ENCODE measurements around the gene NPNT.

Gene NPNT

DNA sequence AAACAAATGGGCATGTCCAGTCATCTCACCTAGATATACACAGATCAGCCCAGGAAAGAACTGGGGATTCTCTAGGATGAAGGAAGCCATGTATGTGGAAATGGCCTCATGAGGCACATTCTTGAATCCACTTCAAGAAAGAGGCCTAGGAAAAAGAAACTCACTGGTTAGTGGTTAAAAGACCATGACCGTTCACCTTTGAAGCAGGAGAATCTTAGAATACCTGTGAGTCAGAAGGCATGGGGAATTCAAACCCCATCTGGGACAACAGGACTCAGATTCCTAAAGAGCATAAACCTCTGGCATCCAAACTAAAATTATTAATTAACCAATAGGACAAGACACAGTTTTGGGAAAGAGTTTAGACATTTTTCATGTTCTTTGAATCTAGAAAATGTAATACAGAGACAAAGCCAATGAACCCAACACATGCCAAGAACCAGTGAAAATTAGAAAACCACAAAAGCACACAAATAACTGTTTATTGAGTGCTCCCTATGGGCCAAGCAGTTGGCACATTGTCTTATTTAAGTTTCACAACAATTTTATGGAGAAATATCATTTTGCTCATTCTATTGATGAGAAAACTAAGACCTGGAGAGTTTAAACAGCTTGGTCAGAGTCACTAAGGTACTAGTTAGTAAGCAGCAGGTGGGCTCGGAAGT lies 97.5 kb downstream of the NPNT start:
- Histone ChIP-seq H4K8ac (ENCODE audit: low read depth, low read length) (no peak overlapping the region), H3K4me2 (ENCODE audit: low read length) (no peak overlapping the region), H3K9ac (ENCODE audit: low read length) (no peak overlapping the region), H3K79me2 (ENCODE audit: control insufficient read depth, insufficient read depth, low read length, poor library complexity) (no peaks in the 10 kb centered on the region), H3K14ac (ENCODE audit: low read length) (no peak overlapping the region), H2BK12ac (ENCODE audit: low read length) (no peak overlapping the region), H3K27ac (ENCODE audit: low read depth, low read length) (no peak overlapping the region), H2AK5ac (ENCODE audit: low read length) (no peak overlapping the region), H3K4ac (ENCODE audit: low read depth, low read length) (no peak overlapping the region), H3K23ac (ENCODE audit: low read length) (no peak overlapping the region), H2BK120ac (ENCODE audit: insufficient read depth, low read length, poor library complexity) (no peak overlapping the region), H3K4me1 (ENCODE audit: control insufficient read depth in 1 of 2, insufficient read depth in 2 of 2, low read length in 2 of 2) (no peaks in the 10 kb centered on the region), H4K12ac (ENCODE audit: low read depth, low read length) (no peak overlapping the region), H3K36me3 (ENCODE audit: control insufficient read depth in 1 of 2, insufficient read depth in 2 of 2, low read length in 2 of 2) (no peaks in the 10 kb centered on the region), H3K18ac (ENCODE audit: low read length) (no peak overlapping the region), H3K79me1 (ENCODE audit: low read length) (no peaks in the 10 kb centered on the region), H2AFZ (ENCODE audit: insufficient read depth, low read length, poor library complexity) (no peak overlapping the region), H3K9me3 (ENCODE audit: insufficient read depth, low read depth, low read length) (no peaks in the 10 kb centered on the region), H2BK5ac (ENCODE audit: low read depth, low read length, poor library complexity) (no peak overlapping the region), H4K91ac (ENCODE audit: low read depth, low read length) (no peak overlapping the region), H3K27me3 (ENCODE audit: insufficient read depth, low read length) (no peaks in the 10 kb centered on the region), H3K4me3 (ENCODE audit: low read depth, low read length) (no peak overlapping the region)
- WGBS (ENCODE audit: extremely low coverage, insufficient coverage, insufficient read length): no CpG with 5 or more reads among the region's 2 CpGs
- no peak for DNase-seq

DNA sequence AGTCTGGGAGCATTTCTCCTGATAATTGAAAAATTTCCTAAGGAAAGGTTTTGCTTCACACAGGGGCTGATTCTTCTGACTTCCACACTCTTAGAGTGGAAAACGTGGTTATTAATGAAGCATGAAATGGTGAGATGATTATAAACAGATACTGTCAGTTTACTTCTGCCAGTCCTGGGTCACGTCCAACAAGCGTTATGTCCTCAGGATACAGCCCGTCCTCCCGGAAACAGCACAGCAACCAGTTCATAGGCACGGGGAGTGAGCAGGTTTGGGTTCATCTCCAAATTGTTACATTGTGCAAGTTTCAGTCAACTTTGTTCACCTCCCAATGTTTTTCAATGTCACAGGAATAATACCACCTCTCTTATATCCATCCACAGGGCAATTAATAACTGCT lies 98.8 kb downstream of the NPNT start:
- H3K27ac ChIP-seq (ENCODE audit: low read depth, low read length): no peak overlapping the region
- H4K12ac ChIP-seq (ENCODE audit: low read depth, low read length): no peak overlapping the region
- H3K9ac ChIP-seq (ENCODE audit: low read length): no peak overlapping the region
- H3K23ac ChIP-seq (ENCODE audit: low read length): no peak overlapping the region
- no peak for DNase-seq
- no peak overlapping the region for H2BK12ac ChIP-seq (ENCODE audit: low read length)
- H3K79me1 ChIP-seq (ENCODE audit: low read length): no peaks in the 10 kb centered on the region
- no peak overlapping the region for H4K8ac ChIP-seq (ENCODE audit: low read depth, low read length)
- H4K91ac ChIP-seq (ENCODE audit: low read depth, low read length): no peak overlapping the region
- H3K4me1 ChIP-seq (ENCODE audit: control insufficient read depth in 1 of 2, insufficient read depth in 2 of 2, low read length in 2 of 2): no peaks in the 10 kb centered on the region
- no peak overlapping the region for H2BK5ac ChIP-seq (ENCODE audit: low read depth, low read length, poor library complexity)
- no peak overlapping the region for H3K4me3 ChIP-seq (ENCODE audit: low read depth, low read length)
- no peak overlapping the region for H3K4me2 ChIP-seq (ENCODE audit: low read length)
- H3K4ac ChIP-seq (ENCODE audit: low read depth, low read length): no peak overlapping the region
- no peaks in the 10 kb centered on the region for H3K9me3 ChIP-seq (ENCODE audit: insufficient read depth, low read depth, low read length)
- no peak overlapping the region for H2BK120ac ChIP-seq (ENCODE audit: insufficient read depth, low read length, poor library complexity)
- H3K27me3 ChIP-seq (ENCODE audit: insufficient read depth, low read length): no peaks in the 10 kb centered on the region
- H2AK5ac ChIP-seq (ENCODE audit: low read length): no peak overlapping the region
- no CpG with 5 or more reads among the region's 6 CpGs for WGBS (ENCODE audit: extremely low coverage, insufficient coverage, insufficient read length)
- H2AFZ ChIP-seq (ENCODE audit: insufficient read depth, low read length, poor library complexity): no peak overlapping the region
- H3K14ac ChIP-seq (ENCODE audit: low read length): no peak overlapping the region
- H3K36me3 ChIP-seq (ENCODE audit: control insufficient read depth in 1 of 2, insufficient read depth in 2 of 2, low read length in 2 of 2): no peaks in the 10 kb centered on the region
- H3K18ac ChIP-seq (ENCODE audit: low read length): no peak overlapping the region
- no peaks in the 10 kb centered on the region for H3K79me2 ChIP-seq (ENCODE audit: control insufficient read depth, insufficient read depth, low read length, poor library complexity)

DNA sequence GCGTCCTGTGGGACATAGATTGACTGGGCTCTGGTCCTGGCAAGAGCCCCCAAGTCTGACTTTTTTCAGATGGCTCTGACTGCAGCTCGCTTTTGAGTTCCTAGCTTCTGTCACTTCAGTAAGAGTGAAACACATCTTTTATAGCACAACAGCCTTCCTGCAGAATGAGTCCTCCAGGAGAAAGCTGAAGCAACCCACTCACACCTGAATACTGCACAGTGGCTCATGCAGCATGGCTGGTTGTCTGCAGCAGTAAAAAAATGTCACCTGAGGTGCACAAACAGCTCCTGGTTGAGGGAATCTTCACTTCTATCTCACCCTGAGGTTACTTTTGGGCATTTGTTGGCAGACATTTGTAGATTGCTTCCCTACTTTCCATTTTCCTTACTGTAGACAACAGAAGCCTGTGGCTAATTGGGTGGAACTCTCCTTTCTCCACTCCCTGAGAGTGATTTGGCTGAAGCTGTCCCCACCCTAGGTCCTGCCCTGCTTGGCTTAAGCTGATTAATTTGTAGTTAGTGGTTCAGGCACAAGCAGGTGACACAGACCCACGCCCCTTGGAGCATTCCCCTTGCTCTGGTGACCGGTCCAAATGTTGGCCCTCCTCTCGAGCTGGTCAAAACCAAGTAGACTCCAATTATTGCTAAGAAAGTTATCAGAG lies 99.7 kb downstream of the NPNT start:
- Histone ChIP-seq H4K91ac (ENCODE audit: low read depth, low read length) (no peak overlapping the region), H4K8ac (ENCODE audit: low read depth, low read length) (no peak overlapping the region), H3K9ac (ENCODE audit: low read length) (no peak overlapping the region), H2BK12ac (ENCODE audit: low read length) (no peak overlapping the region), H2AK5ac (ENCODE audit: low read length) (no peak overlapping the region), H2BK5ac (ENCODE audit: low read depth, low read length, poor library complexity) (no peak overlapping the region), H2AFZ (ENCODE audit: insufficient read depth, low read length, poor library complexity) (no peak overlapping the region), H3K23ac (ENCODE audit: low read length) (no peak overlapping the region), H3K36me3 (ENCODE audit: control insufficient read depth in 1 of 2, insufficient read depth in 2 of 2, low read length in 2 of 2) (no peaks in the 10 kb centered on the region), H3K27ac (ENCODE audit: low read depth, low read length) (no peak overlapping the region), H3K4me2 (ENCODE audit: low read length) (no peak overlapping the region), H3K14ac (ENCODE audit: low read length) (no peak overlapping the region), H3K27me3 (ENCODE audit: insufficient read depth, low read length) (no peaks in the 10 kb centered on the region), H3K9me3 (ENCODE audit: insufficient read depth, low read depth, low read length) (no peaks in the 10 kb centered on the region), H2BK120ac (ENCODE audit: insufficient read depth, low read length, poor library complexity) (no peak overlapping the region), H4K12ac (ENCODE audit: low read depth, low read length) (no peak overlapping the region), H3K4me3 (ENCODE audit: low read depth, low read length) (no peak overlapping the region), H3K79me2 (ENCODE audit: control insufficient read depth, insufficient read depth, low read length, poor library complexity) (no peaks in the 10 kb centered on the region), H3K79me1 (ENCODE audit: low read length) (no peaks in the 10 kb centered on the region), H3K4me1 (ENCODE audit: control insufficient read depth in 1 of 2, insufficient read depth in 2 of 2, low read length in 2 of 2) (no peaks in the 10 kb centered on the region), H3K4ac (ENCODE audit: low read depth, low read length) (no peak overlapping the region), H3K18ac (ENCODE audit: low read length) (no peak overlapping the region)
- DNase-seq: no peak
- no CpG with 5 or more reads among the region's 5 CpGs for WGBS (ENCODE audit: extremely low coverage, insufficient coverage, insufficient read length)

DNA sequence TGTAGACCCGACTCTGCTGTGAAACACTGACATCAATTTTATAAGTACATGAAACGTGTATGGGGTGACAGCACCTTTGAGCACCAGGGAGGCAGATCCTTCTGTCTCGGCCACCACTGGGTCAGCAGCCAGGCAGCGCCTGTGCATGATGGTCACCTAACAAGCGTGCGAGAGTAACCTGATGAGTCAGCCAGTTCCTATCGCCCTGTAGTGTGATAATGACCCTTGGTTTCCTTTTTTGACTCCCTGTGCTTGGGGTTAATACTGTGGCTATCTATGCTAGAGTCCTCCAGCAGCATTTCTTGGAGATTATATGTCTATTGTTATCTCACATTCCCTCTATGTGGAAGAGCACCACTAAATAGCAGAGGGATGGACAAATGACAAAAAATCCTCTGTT lies 101.6 kb downstream of the NPNT start:
- Histone ChIP-seq H2BK120ac (ENCODE audit: insufficient read depth, low read length, poor library complexity) (no peak overlapping the region), H3K9me3 (ENCODE audit: insufficient read depth, low read depth, low read length) (no peaks in the 10 kb centered on the region), H3K79me2 (ENCODE audit: control insufficient read depth, insufficient read depth, low read length, poor library complexity) (no peaks in the 10 kb centered on the region), H3K36me3 (ENCODE audit: control insufficient read depth in 1 of 2, insufficient read depth in 2 of 2, low read length in 2 of 2) (no peaks in the 10 kb centered on the region), H3K14ac (ENCODE audit: low read length) (no peak overlapping the region), H3K4ac (ENCODE audit: low read depth, low read length) (no peak overlapping the region), H2AFZ (ENCODE audit: insufficient read depth, low read length, poor library complexity) (no peak overlapping the region), H2AK5ac (ENCODE audit: low read length) (no peak overlapping the region), H4K12ac (ENCODE audit: low read depth, low read length) (no peak overlapping the region), H4K8ac (ENCODE audit: low read depth, low read length) (no peak overlapping the region), H4K91ac (ENCODE audit: low read depth, low read length) (no peak overlapping the region), H3K4me2 (ENCODE audit: low read length) (no peak overlapping the region), H3K4me1 (ENCODE audit: control insufficient read depth in 1 of 2, insufficient read depth in 2 of 2, low read length in 2 of 2) (no peaks in the 10 kb centered on the region), H3K4me3 (ENCODE audit: low read depth, low read length) (no peak overlapping the region), H3K18ac (ENCODE audit: low read length) (no peak overlapping the region), H3K9ac (ENCODE audit: low read length) (no peak overlapping the region), H3K27me3 (ENCODE audit: insufficient read depth, low read length) (no peaks in the 10 kb centered on the region), H2BK12ac (ENCODE audit: low read length) (no peak overlapping the region), H3K23ac (ENCODE audit: low read length) (no peak overlapping the region), H2BK5ac (ENCODE audit: low read depth, low read length, poor library complexity) (no peak overlapping the region), H3K27ac (ENCODE audit: low read depth, low read length) (no peak overlapping the region), H3K79me1 (ENCODE audit: low read length) (no peaks in the 10 kb centered on the region)
- no CpG with 5 or more reads among the region's 7 CpGs for WGBS (ENCODE audit: extremely low coverage, insufficient coverage, insufficient read length)
- peak in 1 of 2 donors; percentile 32 for DNase-seq

Measured in trophoblast cell (in vitro differentiated cells and primary cell).